AG10803 (cell line): ENCODE data around the gene AIFM2.
"Not testable (repeated sequence)": the region's sequence is repeated elsewhere in the genome, so short reads cannot be mapped to it uniquely, and the experiment has no call there.

Experiments
- DNase-seq: peaks from one replicate; pipeline ENCODE4 v3.0.0; 2010; ENCODE audit warnings: low read depth
- H3K4me3 ChIP-seq: 2 replicates; pipeline ENCODE4 v1.5.1; 2011; ENCODE audit warnings: mild to moderate bottlenecking, low read length, control low read depth
- TF ChIP-seq, protein P1 (sequence below): conservative IDR thresholded peaks from 2 replicates; pipeline ENCODE4 v1.5.1; 2011; ENCODE audit warnings: mild to moderate bottlenecking, low read length, control low read depth, inconsistent platforms

AIFM2 gene

GRCh38 chr10:70132098-70133029 is at the start of gene AIFM2:
TSS of gene AIFM2 (minus strand) at chr10:70132825. CDS start at chr10:70124084, 8,741 bp downstream.
- peak within 1 kb of the TSS; percentile 79 for H3K4me3 ChIP-seq
- peak; percentile 74 for DNase-seq
- TF ChIP-seq, protein P1, sequence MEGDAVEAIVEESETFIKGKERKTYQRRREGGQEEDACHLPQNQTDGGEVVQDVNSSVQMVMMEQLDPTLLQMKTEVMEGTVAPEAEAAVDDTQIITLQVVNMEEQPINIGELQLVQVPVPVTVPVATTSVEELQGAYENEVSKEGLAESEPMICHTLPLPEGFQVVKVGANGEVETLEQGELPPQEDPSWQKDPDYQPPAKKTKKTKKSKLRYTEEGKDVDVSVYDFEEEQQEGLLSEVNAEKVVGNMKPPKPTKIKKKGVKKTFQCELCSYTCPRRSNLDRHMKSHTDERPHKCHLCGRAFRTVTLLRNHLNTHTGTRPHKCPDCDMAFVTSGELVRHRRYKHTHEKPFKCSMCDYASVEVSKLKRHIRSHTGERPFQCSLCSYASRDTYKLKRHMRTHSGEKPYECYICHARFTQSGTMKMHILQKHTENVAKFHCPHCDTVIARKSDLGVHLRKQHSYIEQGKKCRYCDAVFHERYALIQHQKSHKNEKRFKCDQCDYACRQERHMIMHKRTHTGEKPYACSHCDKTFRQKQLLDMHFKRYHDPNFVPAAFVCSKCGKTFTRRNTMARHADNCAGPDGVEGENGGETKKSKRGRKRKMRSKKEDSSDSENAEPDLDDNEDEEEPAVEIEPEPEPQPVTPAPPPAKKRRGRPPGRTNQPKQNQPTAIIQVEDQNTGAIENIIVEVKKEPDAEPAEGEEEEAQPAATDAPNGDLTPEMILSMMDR, result no peak

DNA sequence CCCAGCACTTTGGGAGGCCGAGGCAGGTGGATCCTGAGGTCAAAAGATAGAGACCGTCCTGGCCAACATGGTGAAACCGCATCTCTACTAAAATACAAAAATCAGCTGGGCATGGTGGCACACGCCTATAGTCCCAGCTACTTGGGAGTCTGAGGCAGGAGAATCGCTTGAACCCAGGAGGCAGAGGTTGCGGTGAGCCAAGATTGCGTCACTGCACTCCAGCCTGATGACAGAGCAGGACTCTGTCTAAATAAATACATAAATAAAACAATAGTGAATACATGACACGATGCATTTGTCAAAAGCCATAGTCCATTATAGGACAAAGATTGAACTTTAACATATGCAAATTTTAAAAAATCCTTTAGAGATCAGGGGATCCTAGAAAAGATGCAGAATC is 46.6 kb upstream of the AIFM2 start:
- not testable (repeated sequence) for DNase-seq, H3K4me3 ChIP-seq

DNA sequence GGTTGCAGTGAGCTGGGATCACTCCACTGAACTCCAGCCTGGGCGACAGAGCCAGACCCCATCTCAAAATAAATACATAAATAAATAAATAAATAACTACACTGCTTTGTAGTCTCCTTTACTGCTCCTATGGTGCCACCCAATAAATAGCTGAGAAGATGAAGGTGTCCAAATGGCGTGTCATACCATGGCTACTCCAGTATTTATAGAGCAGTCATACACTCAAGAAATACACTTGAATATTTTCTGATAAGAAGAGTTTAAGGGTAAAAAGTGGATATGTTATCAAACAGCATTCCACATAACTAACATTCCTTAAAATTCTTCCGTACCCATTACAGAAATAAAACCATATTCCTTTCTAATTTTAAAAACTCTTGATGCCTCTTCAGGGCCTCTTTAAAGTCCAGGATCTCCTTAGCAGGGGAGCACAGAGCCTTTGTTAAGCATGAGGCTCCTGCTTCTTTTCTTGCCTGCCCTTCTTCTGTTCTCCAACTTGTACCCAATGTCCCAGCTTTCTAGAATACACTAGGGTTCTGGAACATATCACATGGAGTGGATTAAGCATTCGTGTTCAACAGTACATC is 45.6 kb upstream of the AIFM2 start:
- TF ChIP-seq, protein P1, result no peak
- no peak overlapping the region for H3K4me3 ChIP-seq
- DNase-seq, result no peak

GRCh38 chr10:70176441-70176840 is 43.8 kb upstream of the AIFM2 start:
- DNase-seq, result no peak
- TF ChIP-seq, protein P1, result no peak
- H3K4me3 ChIP-seq, result no peak overlapping the region

DNA sequence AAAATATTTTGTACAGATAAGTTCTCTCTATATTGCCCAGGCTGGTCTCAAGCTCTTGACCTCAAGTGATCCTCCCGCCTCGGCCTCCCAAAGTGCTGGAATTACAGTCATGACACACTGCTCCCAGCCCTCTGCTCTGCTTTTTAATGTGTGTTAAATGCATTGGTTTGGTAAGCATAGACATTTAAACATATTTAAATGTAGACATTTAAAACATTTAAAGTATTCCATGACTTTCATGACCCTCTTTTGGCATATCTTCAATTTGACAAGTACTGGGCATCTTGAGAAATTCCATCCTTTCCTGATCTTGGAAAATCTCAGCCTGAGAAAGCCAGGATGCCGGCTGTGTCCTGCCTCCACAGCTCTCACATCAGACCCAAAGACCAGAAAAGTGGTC is 42.9 kb upstream of the AIFM2 start:
- H3K4me3 ChIP-seq, result no peak overlapping the region
- TF ChIP-seq, protein P1, result no peak
- DNase-seq, result peak; percentile 58

- no peak for DNase-seq
- H3K4me3 ChIP-seq, result no peak overlapping the region
- TF ChIP-seq, protein P1, result no peak
These were observed 41.6 kb upstream of the AIFM2 start for GRCh38 chr10:70174058-70174741.

GRCh38 chr10:70169649-70170364 is 37.2 kb upstream of the AIFM2 start:
- DNase-seq, result peak; percentile 36
- TF ChIP-seq, protein P1, result no peak
- peak overlapping the region; percentile 97 for H3K4me3 ChIP-seq
